ENCODE measurements around the gene UTP25.

UTP25 gene

DNA sequence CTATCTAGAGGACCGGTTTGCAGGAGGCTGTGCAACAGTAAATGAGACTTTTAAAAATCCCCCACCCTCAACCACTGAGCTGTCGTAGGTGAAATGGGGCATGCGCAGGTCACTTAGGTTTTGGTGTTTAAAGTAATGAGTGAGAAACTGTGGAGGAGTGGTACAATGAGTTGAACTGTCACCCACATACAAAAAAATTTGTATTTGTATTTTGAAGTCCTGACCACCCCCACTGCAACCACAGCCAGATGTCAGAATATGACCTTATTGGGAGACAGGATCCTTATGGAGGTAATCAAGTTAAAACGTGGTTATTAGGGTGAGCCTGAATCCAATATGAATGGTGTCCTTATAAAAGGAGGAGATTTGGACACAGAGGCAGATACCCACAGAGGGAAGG is 20.3 kb upstream of the UTP25 start:
- no peak for DNase-seq

GRCh38 chr1:209808059-209808581 is 19.7 kb upstream of the UTP25 start:
- DNase-seq: no peak

DNA sequence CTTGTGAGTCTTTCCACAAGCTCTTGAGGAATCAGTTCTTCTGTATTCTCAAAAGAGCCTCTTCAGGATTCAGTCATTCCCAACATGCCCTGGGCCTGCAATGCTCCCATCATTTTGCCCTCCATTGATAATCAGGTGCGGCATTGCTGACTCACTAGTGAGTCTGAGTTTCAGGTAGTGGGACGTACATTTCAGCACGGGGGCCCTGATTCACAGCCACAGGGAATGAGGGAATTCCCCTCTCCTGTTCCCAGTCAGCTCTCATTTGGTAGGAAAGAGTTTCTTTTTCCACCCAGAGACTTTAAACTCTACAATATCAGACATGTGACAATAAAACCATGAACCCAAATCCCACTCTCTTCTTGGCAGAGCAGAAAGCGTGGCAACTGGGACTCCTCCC is 18.2 kb upstream of the UTP25 start:
- DNase-seq: no peak

- no peak for DNase-seq
Observed at GRCh38 chr1:209810783-209811182, 17.0 kb upstream of the UTP25 start.

DNA sequence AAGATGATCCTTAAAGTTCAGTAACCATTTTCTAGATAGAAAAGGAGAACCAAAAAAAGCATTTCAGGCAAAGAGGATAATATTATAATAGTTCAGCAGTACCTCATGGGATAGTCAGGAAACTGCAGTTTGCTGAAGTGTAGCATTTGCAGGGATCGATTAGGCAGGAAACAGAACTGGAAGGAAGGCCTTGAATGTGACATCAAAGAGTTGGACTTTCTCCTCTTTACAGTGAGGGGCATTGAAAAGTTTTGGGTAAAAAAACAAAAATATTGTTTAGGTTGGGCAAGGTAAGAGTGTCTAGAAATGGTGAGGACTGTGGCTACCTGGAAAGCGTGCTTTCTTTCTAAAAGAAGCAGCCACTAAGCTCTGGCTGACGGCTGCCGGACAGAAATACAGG is 13.9 kb upstream of the UTP25 start:
- DNase-seq: no peak

GRCh38 chr1:209815490-209815889 is 12.3 kb upstream of the UTP25 start:
- no peak for DNase-seq

GRCh38 chr1:209815931-209816341 is 11.8 kb upstream of the UTP25 start:
- DNase-seq: no peak

- DNase-seq: no peak
Observed at GRCh38 chr1:209816923-209817322, 10.8 kb upstream of the UTP25 start.

- DNase-seq: no peak
Observed at GRCh38 chr1:209817691-209818090, 10.1 kb upstream of the UTP25 start.

- no peak for DNase-seq
Observed at GRCh38 chr1:209819058-209819457, 8.7 kb upstream of the UTP25 start.

DNA sequence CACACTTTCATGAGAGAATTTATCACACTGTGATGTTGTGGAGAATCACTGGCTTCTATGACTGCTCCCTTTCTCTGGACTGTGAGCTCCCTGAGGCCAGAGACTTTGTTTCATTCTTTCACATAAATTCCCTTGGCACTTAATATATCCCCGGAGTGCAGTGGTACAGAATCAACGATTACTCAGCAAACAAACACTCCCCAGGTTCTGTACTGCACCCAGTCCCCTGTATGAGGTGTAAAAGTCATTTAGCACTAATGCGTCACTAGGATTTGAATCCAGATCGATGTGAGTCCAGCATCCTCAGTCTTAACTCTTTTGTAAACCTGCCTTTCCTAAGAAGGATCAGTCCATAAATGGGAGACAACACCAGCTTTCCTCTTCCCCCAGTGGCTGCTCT is 6.8 kb upstream of the UTP25 start:
- no peak for DNase-seq

DNA sequence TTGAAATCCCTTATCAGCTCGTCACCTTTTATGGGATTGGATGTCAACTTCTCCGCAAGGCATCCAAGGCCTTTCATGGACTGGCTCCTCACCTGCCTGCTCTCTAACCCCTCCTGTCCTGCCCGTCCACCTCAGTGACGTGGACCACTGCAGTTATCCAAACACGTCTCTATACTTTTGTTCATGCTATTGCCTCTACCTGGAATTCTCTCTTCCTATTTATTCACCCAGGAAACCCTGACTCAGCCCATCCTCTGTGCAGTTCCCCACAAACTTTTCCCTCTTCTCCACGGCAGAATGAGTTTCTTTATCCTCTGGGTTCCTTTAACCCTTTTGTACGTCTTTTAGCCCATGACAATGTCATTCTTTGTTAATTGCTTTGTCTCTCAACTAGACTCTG is 5.1 kb upstream of the UTP25 start:
- DNase-seq: no peak

- no peak for DNase-seq
Observed at GRCh38 chr1:209823143-209824041, 4.4 kb upstream of the UTP25 start.

GRCh38 chr1:209825591-209826434 is 2.0 kb upstream of the UTP25 start:
- no peak for DNase-seq

DNA sequence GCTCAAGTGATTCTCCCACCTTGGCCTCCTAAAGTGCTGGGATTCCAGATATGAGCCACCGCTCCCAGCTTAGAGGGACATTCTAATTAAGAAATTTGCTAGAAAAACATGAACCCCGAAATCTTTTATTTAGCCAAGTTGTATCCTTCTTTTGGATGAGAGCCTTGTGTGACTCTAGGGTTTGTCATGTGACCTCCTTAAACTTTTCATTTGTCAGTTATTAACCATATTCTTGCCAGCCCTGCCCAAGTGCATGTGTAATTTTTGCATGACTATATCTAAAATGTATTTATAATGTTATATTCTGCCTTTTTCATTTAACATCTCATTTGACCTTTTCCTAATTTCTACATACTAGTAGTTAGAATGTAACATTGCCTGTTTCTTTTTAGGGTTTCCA is 1.9 kb downstream of the UTP25 start:
- no peak for DNase-seq

DNA sequence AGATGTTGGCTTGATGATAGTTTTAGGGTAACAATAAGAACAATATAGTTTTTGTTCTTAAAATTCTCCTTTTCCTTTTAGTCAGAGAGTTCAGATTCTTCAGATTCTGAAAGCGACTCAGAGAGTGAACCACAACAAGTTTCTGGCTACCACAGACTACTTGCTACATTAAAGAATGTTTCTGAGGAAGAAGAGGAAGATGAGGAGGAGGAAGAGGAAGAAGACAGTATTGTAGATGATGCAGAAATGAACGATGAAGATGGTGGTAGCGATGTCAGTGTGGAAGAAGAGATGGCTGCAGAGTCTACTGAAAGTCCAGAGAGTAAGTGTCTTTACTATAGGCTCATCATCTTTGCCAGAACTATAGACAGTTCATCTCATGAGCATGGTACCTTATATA is 3.0 kb downstream of the UTP25 start:
- DNase-seq: no peak

DNA sequence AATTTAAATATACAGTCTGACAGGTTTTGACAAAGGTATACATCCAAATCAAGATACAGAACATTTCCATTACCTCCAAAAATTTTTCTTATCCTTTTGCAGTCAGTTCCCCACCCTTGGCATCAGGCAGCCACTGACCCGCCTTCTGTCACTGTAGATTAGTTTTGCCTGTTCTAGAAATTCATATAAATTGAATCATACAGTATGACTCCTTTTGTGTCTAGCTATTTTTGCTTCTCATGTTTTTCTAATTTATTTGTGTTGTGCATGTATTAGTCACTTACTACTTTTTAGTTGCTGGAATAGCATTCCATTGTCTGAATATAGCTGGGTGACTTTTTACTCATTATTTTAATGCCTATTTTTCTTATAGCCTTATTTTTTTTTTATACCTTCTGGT is 3.8 kb downstream of the UTP25 start:
- no peak for DNase-seq

DNA sequence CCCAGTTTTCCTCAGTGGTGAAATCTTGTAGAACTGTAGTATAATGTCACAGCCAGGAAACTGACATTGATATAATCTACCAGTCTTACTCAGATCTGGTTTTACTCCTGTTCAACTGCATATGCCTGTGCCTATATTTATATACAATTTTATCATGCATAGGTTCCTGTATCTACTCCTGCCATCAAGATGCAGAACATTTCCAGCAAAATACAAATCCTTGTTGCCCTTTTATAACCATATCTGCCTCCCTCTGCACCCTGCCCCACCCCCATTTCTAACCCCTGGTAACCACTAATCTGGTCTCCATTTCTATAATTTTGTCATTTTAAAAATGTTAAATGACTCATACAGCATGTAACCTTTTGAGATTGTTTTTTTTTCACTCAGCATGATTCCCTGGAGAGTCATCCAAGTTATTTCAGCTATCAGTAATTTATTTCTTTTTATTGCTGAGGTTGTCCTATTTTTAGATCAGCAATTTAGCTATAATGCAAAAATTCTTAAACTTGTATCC is 8.1 kb downstream of the UTP25 start:
- no peak for DNase-seq

DNA sequence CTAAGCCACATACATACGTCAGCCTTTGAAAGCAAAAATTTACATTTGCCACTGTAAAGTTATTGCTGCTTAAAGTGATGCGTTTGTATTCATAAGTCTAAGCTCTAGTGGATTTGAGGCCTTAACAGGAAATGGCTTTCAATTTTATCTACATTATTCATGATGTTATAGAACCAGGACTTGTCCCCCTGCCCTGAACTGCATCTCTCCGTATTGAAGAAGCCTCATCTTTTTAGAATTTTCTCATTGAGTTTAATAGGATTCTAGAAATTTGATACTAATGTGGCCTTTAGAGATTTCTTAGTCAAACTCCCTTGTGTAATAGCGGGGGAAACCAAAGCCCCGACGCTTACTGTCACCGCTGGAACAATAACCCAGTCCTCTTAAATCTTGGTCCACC is 9.9 kb downstream of the UTP25 start:
- no peak for DNase-seq

DNA sequence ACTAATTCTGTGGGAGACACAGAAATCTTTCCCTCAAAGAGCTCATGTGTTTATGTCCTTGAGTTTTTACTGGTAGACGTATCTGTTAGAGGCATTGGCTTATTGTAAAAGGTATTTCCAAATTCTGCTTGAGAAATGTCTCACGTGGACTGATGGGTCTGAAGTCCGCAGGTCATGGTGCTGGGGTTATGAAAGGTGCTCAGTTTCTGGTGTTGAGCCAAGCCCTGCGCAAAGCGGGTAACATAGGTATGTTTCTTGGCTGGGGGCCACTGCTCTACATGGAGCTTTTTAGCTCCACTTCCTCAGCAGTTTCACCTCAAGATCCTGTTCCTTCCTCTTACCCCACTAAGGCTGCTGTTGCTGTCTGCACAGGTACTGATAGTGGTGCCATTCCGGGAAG is 10.8 kb downstream of the UTP25 start:
- DNase-seq: no peak

DNA sequence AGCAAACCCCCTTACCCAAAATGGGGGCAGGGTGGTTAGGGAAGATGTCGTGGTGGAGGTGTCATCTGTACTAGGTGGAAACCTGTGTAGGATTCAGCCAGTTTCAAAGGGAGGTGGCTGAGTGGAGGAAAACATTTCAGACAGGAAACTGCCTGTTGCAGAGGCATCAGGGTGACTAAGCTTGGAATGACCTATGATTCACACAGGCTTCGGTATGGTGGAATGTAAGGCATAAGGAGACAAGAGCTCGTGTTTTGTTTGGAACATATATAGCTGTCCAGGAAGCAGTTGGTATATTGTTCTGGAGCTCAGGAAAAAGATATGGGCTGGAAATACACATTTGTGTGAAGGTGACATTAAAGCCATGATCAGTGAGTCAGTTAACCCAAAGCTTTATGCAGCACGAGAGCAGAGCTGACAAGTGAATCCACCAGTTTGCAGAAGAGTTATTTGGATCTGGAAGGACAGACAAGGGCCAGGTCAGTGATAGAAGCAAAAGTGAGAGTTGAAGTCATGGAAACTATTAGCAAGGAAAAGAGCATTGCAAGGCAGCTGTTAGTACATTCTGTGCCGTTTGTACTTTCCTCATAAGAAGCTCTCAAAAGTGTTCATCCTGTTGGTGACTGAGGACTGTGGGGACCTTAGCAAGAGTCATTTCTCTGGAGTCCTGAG is 12.2 kb downstream of the UTP25 start:
- no peak for DNase-seq

GRCh38 chr1:209840611-209841010 is 12.8 kb downstream of the UTP25 start:
- DNase-seq: no peak
